GM21390 (cell line): ENCODE data around the gene KCNJ2.

Experiments
- ATAC-seq: cut with Tn5 transposase; IDR thresholded peaks from one replicate; pipeline ENCODE4 v1.9.1; 2021; ENCODE audit not compliant: unreplicated experiment

KCNJ2 gene

DNA sequence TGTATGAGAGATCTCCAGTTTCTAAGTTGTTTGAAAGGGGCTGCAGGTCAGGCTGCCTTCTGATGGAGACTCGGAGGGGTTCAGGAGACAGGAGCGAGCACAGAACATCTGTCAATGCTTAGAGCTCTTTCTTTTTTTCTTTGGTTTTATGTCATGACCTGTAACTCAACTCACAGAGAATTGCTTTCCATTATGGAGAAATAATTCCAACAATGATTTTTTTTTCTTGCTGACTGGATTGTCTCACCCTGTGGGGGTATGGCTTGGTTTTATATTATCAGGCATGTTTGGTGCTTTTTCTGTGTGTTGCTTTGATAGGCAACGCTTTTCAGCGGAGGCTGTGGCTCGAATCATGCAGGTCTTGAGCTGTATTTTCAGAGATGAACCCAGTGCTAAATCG, 10.7 kb upstream of the KCNJ2 start:
- no peak for ATAC-seq

DNA sequence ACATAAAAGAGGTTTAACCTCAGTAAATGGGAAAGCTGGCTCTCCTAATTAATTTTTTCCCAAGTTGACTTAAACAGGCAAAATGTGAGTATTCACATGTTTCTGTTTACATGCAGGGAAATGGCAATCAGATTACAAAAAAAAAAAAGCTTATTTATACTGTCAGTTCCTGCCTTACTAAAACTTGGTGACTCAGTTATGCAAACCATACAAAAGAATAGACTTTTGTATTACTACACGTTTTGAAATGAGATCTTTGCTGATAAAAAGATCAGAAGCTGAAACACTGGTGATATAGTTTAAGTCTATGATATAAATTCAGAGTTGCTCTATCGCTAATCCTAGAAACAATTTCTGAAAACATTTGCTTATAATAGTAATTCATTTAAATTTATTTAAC, 9.4 kb upstream of the KCNJ2 start:
- ATAC-seq, result no peak

GRCh38 chr17:70161519-70161918, 7.8 kb upstream of the KCNJ2 start:
- no peak for ATAC-seq

DNA sequence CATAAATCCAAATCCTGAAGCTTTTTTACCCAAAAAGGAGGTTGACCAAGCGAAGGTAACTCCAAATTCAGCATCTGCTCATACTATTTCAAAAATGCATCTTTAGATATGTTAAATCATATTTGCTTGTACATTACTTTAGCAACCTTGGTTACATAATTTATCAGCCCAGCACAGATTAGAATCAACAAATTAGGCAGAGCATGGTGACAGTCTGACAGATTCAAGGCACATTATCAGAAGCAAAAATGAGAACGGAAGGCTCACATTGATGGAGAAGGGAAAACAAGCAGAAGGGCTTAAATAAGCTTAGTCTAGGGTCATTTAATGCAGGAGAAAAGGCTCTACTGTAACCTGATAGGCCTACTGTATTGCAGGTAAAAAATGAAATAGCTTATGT, 3.9 kb upstream of the KCNJ2 start:
- ATAC-seq, result no peak

GRCh38 chr17:70166615-70167014, 2.7 kb upstream of the KCNJ2 start:
- no peak for ATAC-seq

DNA sequence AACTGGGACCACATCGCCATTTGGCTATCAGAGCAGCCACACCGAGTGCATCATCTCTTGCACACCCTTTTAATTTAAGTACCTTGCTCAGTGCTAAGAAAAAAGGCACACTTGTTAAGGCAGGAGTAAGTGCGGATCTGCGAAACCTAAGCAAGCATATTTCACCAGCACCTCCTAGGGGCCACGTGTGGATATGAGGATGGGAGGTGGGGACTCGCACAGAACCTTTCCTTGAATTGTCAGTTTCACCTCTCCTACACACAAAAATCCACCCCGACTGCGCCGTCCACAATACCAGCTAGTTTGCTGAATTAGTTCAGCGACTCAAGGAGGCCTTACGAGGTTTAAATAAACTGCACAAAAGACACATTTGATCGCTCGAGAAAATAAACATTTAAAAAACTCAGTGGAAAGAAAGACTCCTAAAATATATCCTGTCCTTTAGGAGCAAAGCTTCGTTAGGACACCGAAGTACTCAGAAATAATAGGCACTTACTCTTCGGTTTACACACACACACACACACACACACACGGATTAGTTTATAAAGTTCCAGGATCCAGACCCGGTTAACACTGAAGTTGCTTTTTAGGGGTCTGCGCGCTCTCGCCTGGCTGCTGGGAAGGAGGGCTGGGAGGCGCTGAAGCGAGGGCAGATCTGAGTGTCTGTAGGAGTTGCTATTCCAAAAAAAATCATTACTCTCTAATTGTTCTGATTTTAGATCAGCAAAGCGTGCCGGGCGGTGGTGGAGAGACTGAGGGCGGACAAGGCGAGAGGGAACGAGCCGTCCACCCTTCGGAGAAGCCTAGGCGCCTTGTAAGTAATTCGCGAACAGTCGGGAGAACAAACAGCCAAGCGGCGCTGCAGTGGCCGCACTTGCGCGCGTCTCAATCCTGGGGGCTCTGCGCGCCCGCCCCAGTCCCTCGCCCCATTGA, 1.0 kb upstream of the KCNJ2 start:
- peak; percentile 6 for ATAC-seq

DNA sequence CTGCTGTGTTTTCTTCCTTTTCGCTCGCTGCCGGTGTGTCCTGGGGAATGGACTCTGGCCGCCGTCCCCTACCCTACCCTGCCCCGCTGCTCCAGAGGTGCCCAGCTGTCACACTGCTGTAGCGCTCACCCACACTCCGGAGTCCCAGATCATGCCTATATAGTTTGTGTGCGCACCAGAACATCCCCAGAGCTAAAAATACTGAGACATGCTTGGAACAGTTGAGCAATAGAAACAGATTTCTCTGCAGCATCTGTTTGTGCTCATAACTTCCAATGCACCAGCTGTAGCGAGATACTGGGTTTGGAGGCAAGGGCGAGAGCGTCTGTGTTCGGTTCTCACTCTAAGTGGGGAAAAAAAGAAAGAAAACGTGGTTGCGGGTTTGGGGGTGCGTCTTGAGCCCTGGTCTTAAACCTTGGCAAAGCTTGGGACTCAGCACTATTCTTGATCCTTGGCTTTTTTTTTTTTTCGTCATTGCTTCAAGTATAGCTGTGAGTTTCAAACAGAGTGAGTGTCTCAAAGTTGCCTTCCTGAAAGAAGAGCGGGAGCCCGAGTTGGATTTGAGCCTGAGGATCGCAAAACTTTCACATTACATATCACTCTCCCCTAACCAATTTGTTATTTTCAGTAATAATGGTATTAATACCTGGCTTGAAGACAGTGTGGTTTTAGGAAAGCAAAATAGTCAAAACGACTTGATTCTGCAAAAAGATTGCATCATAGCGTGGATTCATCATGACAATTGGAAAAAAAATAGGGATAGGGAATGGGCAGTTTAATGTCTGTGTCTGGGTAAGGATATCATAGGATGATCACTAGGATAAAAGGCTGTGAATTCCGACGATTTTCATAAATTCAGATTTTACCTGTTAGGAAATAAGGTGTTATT, 621 bp downstream of the KCNJ2 start:
- no peak for ATAC-seq

DNA sequence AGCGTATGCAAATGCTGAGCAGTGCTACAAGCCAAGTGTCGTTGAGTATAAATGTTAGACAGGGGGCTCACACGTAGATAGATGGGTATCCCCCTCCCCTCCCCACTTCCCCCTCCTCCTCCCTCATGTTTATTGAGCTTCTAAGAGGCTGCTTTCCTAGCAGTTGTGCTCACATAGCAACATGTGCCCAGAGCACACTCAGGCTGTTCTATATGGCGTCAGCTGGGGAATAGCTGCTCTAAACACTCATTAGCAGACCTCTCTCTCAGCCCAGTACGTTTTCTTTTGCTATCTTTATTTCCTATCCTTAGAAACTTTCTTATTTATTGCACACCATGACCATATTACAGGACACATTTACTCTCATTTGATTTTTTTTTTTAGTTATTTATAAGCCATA, 1.8 kb downstream of the KCNJ2 start:
- no peak for ATAC-seq

DNA sequence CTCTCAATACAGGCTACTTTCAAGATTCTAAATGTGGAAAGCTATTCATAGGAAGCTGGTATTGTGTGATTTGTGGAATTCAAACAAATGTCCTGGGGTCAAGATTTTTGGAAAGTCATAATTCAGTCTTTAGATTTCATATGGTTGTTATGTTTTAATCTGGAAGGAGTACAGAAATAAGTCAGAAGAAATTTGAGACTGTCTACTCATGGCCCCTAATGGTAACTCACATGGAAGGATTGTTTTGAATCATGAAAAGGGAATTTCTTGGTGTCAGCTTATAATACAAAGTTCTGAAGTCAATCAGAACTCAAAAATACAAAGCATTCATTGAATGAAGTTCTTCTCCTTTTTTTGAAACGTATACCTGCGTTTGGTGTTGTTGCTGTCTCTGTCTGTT, 3.1 kb downstream of the KCNJ2 start:
- no peak for ATAC-seq

- ATAC-seq, result no peak
Observed at GRCh38 chr17:70172923-70173322, 3.6 kb downstream of the KCNJ2 start.

DNA sequence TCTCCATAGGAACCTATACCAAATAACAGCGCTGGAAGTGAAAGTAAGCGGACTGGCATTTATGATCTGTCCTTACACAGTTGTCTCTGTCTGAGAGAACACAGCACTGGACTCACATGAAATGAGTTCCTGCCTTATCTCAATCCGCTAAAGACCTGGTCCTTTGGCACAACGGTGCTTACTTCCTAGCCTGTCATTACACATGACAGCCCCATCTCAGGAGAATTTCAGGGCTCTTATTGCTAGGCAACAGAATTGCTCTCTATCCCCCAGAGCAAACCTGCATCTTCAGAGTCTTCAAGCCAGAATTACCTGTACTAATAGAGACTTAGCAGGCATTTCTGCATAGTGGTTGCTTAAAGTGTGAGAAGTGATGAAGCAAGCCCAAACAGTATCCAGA, 4.3 kb downstream of the KCNJ2 start:
- ATAC-seq, result no peak

GRCh38 chr17:70181376-70181775, 12.0 kb downstream of the KCNJ2 start:
- no peak for ATAC-seq

DNA sequence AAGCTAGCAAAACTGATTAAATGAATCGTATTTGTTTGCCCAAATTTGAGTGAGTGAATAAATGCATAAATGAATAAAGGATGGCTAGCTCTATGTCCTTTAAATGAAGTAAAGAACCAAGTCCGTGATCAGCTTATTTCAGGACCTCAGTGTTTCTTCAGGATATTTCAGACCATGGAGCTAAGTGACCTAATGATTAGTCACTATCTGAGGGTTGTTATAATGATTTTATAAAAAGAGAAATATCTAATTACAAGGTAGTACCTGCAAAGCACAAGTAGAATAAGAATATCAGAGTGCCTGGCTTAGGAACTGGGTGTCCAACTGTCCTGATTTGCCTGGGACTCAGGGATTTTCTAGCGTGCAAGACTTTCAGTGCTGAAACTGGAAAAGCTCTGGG, 12.5 kb downstream of the KCNJ2 start:
- no peak for ATAC-seq

- ATAC-seq, result no peak
Observed at GRCh38 chr17:70183508-70183907, 14.2 kb downstream of the KCNJ2 start.

DNA sequence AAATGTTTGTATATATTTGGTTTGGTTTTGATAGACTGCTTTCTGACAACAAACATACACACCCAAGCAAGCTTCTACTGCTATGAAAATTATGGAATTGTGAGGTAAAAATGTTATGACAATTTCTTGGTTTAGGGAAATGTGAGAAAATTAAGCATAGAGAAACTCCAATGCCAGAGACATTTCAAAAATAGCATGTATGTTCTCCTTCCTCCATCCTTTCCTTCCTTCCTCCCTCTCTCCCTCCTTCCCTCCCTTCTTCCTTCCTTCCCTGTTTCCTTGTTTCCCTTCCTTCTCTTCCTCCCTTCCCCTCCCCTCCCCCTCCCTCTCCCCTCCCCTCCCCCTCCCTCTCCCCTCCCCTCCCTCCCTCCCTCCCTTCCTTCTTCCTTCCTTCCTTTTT, 14.9 kb downstream of the KCNJ2 start:
- no peak for ATAC-seq

- ATAC-seq, result no peak
Observed at GRCh38 chr17:70184770-70185169, 15.4 kb downstream of the KCNJ2 start.

DNA sequence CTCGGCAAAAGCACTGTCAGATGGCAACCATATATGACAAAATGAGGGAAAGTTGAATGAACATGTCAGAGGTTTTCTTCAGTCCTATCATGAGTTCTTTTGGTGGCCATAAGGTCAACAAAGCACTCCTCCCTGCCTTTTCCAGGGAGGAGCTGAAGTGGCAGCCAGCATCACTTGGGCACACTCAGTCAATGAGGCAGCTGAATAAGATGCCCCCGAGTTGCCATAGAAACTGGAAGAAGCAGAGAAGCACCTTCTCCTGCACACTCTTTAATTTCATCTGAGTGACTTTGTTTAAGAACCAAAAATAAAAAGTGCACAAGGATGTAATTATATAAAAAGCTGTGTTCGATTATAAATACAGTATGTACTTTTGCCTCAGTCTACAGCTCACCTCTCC, 16.0 kb downstream of the KCNJ2 start:
- no peak for ATAC-seq

DNA sequence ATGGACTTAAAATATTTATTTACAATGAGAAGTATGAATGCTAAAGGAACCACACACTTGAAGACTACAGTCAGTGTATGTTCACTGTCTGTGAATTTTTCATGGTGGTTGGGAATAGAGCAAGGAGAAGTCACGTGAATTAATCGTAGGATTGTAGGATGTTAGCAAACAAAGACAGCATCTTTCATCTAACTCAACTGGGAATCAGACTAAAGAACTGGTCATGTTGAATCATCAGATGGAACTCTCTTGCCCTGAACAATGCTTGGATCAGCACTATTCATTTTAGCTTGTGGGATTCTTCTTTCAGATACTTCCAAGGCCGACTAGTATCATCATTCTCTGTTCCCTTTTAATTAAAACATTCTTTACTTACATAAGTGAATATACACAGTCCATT, 18.1 kb downstream of the KCNJ2 start:
- no peak for ATAC-seq

DNA sequence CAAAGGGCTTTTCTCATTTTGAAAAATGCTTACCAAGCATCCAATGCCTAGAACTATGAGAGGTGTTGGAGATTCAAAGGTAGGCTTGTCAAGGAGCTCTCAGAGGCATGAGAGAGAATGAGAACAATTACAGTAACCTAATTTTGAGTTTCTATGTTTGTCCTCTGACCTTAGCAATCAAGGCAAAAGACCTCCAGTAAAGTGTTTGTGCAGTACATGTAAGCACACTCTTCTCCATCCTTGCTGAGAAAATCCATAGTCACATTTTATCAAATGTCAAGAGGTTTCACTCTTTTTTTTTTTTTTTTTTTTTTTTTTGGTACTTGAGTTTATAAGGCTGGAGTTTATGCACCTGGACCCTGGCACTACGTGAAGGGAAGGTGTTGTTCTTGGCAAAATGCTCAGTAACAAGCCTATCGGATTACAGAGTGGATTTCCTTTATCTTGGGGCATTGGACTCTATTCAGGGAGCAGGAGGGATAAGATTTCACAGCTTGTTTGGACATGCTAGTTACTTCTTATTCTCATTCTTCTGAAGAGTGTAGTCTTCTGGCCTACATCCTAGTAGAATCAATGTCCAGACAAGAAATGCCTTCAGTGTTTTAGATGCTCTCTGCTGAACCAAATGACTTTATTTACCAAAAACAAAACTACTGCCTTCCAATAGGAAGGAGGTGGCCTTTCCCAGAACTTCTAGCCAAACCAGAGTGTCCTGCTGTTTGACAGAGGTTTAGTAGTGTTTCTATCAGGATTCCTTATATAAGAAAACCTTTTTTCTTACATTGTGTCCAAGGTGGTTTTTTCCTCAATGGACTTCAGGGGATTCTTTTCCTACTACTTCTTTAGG, 21.9 kb downstream of the KCNJ2 start:
- no peak for ATAC-seq

- no peak for ATAC-seq
Observed at GRCh38 chr17:70195091-70195490, 25.8 kb downstream of the KCNJ2 start.

GRCh38 chr17:70201872-70202419, 32.6 kb downstream of the KCNJ2 start:
- ATAC-seq, result no peak
